B cell (primary cell): Measurements from ENCODE around the gene HDDC3. TPM values are rescaled to one million over a fixed set of nuclear protein-coding genes. Genes with fewer than 3 reads are reported as not detected.

Experiments used
- ATAC-seq: fragments of 200-7000 bp; cut with Tn5 transposase; one replicate; pipeline ENCODE4 v1.10.0; 2021; ENCODE audit warnings: low read depth, mild to moderate bottlenecking, moderate number of reproducible peaks, moderate library complexity
- CTCF ChIA-PET: fragments of 350-600 bp; sonication (Branson Sonifier 250); formaldehyde crosslinking; loops from one replicate; lab custom pipeline; 2021; ENCODE audit warnings: antibody characterized with exemption, inconsistent platforms; lab: Charles Lee
- POLR2A ChIA-PET: fragments of 350-600 bp; sonication (Branson Sonifier 250); formaldehyde crosslinking; loops from one replicate; lab custom pipeline; 2021; ENCODE audit warnings: antibody characterized with exemption; lab: Charles Lee
- DNase-seq: peaks from one replicate; pipeline ENCODE4 v3.0.0; 2013
- H2AFZ ChIP-seq: 2 replicates; pipeline ENCODE4 v1.6.1; 2012; ENCODE audit warnings: mild to moderate bottlenecking, low read depth, low read length; ENCODE audit not compliant: insufficient read depth, poor library complexity, severe bottlenecking
- H3K27ac ChIP-seq, 2 donors: 1 replicate in 1 of 2; 2 replicates in 1 of 2; pipeline ENCODE4 v1.5.1; 2012 to 2013; ENCODE audit warnings: low read length in 2 of 2, mild to moderate bottlenecking in 2 of 2, moderate library complexity in 1 of 2
- H3K27me3 ChIP-seq, 4 experiments: fragments of 200-600 bp in 1 of 4; sonication (generic) in 1 of 4; replicated peaks in 1 of 4; 1 replicate in 2 of 4; 2 replicates in 2 of 4; pipeline versions ENCODE4 v1.6.1 to v1.7.0; 2013 to 2016; ENCODE audit warnings: low read length in 3 of 4, mild to moderate bottlenecking in 2 of 4, mixed read lengths in 1 of 4, moderate library complexity in 1 of 4; ENCODE audit not compliant: insufficient read depth in 4 of 4, control insufficient read depth in 3 of 4; ENCODE audit errors: control extremely low read depth in 1 of 4
- H3K36me3 ChIP-seq, 2 experiments: replicated peaks in 1 of 2; 1 replicate in 1 of 2; 2 replicates in 1 of 2; pipeline versions ENCODE4 v1.6.1 to v1.7.1; 2013; ENCODE audit warnings: low read length in 1 of 2; ENCODE audit not compliant: insufficient read depth in 2 of 2, control insufficient read depth in 1 of 2; ENCODE audit errors: control extremely low read depth in 1 of 2, extremely low read depth in 1 of 2
- H3K4me1 ChIP-seq, 2 donors: fragments of 200-600 bp in 1 of 2; sonication (generic) in 1 of 2; 1 replicate in 1 of 2; 2 replicates in 1 of 2; pipeline versions ENCODE4 v1.5.1 to v1.6.1; 2013 to 2017; ENCODE audit warnings: low read length in 2 of 2; ENCODE audit not compliant: control insufficient read depth in 2 of 2, insufficient read depth in 2 of 2
- H3K4me2 ChIP-seq: replicated peaks from 2 replicates; pipeline ENCODE3; 2012; ENCODE audit warnings: mild to moderate bottlenecking, low read depth, low read length; ENCODE audit not compliant: poor library complexity, severe bottlenecking
- H3K4me3 ChIP-seq, 5 experiments: fragments of 200-600 bp in 1 of 5; sonication (generic) in 1 of 5; 1 replicate in 3 of 5; 2 replicates in 2 of 5; pipeline versions ENCODE4 v1.5.1 to v1.7.0; 2011 to 2016; ENCODE audit warnings: low read length in 4 of 5, mild to moderate bottlenecking in 4 of 5, low read depth in 2 of 5, control low read depth in 1 of 5, moderate library complexity in 1 of 5; ENCODE audit not compliant: insufficient read depth in 1 of 5; ENCODE audit errors: control extremely low read depth in 1 of 5, extremely low read depth in 1 of 5
- H3K79me2 ChIP-seq: fragments of 200-600 bp; sonication (generic); one replicate; pipeline ENCODE4 v1.6.0; 2016; ENCODE audit warnings: low read length; ENCODE audit not compliant: control insufficient read depth, insufficient read depth
- H3K9ac ChIP-seq: fragments of 200-600 bp; sonication (generic); 2 replicates; pipeline ENCODE4 v1.6.1; 2017; ENCODE audit warnings: mild to moderate bottlenecking, low read length, moderate library complexity
- H3K9me3 ChIP-seq, 3 donors: one replicate each; pipeline versions ENCODE4 v1.6.1 to v1.7.1; 2013; ENCODE audit warnings: low read length in 2 of 3; ENCODE audit not compliant: control insufficient read depth in 2 of 3, insufficient read depth in 1 of 3; ENCODE audit errors: control extremely low read depth in 1 of 3
- H4K20me1 ChIP-seq: 2 replicates; pipeline ENCODE4 v1.6.0; 2012; ENCODE audit warnings: mild to moderate bottlenecking, low read length; ENCODE audit not compliant: insufficient read depth, control insufficient read depth, poor library complexity, severe bottlenecking
- H3K27ac Mint-ChIP-seq: one replicate; pipeline ENCODE4 v1.8.0; 2021; ENCODE audit warnings: mixed read lengths
- H3K27me3 Mint-ChIP-seq: one replicate; pipeline ENCODE4 v1.8.0; 2021; ENCODE audit warnings: mixed read lengths
- H3K4me1 Mint-ChIP-seq: one replicate; pipeline ENCODE4 v1.8.0; 2021; ENCODE audit warnings: mixed read lengths
- H3K4me3 Mint-ChIP-seq: one replicate; pipeline ENCODE4 v1.8.0; 2021; ENCODE audit warnings: mixed read lengths
- H3K9me3 Mint-ChIP-seq: one replicate; pipeline ENCODE4 v1.8.0; 2022; ENCODE audit warnings: mixed read lengths; ENCODE audit not compliant: insufficient read depth
- EZH2 ChIP-seq: IDR thresholded peaks from 2 replicates; pipeline ENCODE4 v1.6.1; 2012; ENCODE audit warnings: borderline replicate concordance, low read depth, mild to moderate bottlenecking, moderate library complexity, low read length; ENCODE audit not compliant: insufficient read depth, poor library complexity, severe bottlenecking
- WGBS: methylation state at CpG from one replicate; pipeline ENCODE4 v1.1.5; 2013; ENCODE audit warnings: missing lambda C conversion rate; ENCODE audit not compliant: insufficient coverage; 5-methylcytosine and 5-hydroxymethylcytosine counted together
- intact Hi-C: fragments of 100-400 bp; cut with micrococcal nuclease; formaldehyde crosslinking; loops from one replicate; pipeline ENCODE4 v1.10.0; 2022
- polyA plus RNA-seq: library from polyadenylated mRNA; depleted of rRNA; stranded (reverse); fragments of >200 nt; gene quantifications from 2 replicates; pipeline ENCODE4 v1.2.3, GENCODE V29; 2012
- total RNA-seq, 2 donors: library from RNA; stranded (reverse); fragments of 120-200 nt in 1 of 2; gene quantifications; 1 replicate in 1 of 2; 2 replicates in 1 of 2; pipeline versions ENCODE4 v1.2.3 to v1.2.4, GENCODE V29; 2013 to 2022
- TF ChIP-seq, protein P1 (sequence below): fragments of 200-600 bp; IDR thresholded peaks from one replicate; pipeline ENCODE4 v1.8.0; 2022; ENCODE audit warnings: antibody characterized with exemption, mild to moderate bottlenecking

Gene HDDC3
- total and polyA plus RNA-seq, 2 donors (not counting 1 experiment from before 2014, with no cell fraction given), result 23.9 to 26.8 TPM

DNA sequence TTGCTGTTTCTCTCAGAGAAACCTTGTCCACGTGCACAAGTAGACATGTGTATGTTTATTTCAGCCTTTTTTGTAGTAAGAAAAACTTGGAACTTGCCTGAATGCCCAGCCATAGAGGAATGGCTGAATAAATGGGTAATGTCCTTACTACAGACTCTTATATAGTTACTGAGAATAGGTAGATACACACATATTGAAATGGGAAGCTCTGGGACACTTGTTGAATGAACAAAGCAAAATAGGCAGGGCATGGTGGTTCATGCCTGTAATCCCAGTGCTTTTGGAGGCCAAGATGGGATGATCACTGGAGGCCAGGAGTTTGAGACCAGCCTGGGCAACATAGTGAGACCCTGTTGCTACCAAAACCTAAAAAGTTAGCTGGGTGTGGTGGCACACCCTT, 4.5 kb upstream of the HDDC3 start:
- CTCF ChIA-PET, result interaction anchor here (1.2 to 9.5 kb wide), 5 partner anchors 18 to 113 kb away, joined by 3 to 260 read pairs (median 7); partner anchors contain the start of genes MAN2A2 and RCCD1
- DNase-seq, result no peak
- no peaks in the 10 kb centered on the region for H3K27me3 Mint-ChIP-seq
- Histone ChIP-seq H3K27me3 (no peaks in the 10 kb centered on the region), H3K79me2 (peaks cover 14% of the 10 kb centered on the region), H3K4me1 (peaks cover 23 to 40% of the 10 kb centered on the region in 2 donors), H3K4me3 (no peak overlapping the region), H2AFZ (no peak overlapping the region), H3K4me2 (no peak overlapping the region), H4K20me1 (peaks cover 9% of the 10 kb centered on the region), H3K9ac (no peak overlapping the region), H3K27ac (no peak overlapping the region), H3K36me3 (peaks cover 3 to 39% of the 10 kb centered on the region in 2 experiments), H3K9me3 (no peaks in the 10 kb centered on the region)
- WGBS, result 100% methylated on average over 1 of the region's 1 CpG
- POLR2A ChIA-PET, result interaction anchor here (1.1 kb wide), 2 partner anchors 17 to 20 kb away, joined by 5 to 9 read pairs; no protein-coding TSS in a partner anchor
- no peaks in the 10 kb centered on the region for H3K9me3 Mint-ChIP-seq
- peaks cover 28% of the 10 kb centered on the region for H3K4me1 Mint-ChIP-seq
- intact Hi-C loops, result loop anchor here (10.0 kb wide), 1 partner anchor 1242 kb away; the partner anchor contains the start of genes PEX11A and WDR93
- peak overlapping the region; percentile 99 for H3K4me3 Mint-ChIP-seq
- TF ChIP-seq, protein P1, sequence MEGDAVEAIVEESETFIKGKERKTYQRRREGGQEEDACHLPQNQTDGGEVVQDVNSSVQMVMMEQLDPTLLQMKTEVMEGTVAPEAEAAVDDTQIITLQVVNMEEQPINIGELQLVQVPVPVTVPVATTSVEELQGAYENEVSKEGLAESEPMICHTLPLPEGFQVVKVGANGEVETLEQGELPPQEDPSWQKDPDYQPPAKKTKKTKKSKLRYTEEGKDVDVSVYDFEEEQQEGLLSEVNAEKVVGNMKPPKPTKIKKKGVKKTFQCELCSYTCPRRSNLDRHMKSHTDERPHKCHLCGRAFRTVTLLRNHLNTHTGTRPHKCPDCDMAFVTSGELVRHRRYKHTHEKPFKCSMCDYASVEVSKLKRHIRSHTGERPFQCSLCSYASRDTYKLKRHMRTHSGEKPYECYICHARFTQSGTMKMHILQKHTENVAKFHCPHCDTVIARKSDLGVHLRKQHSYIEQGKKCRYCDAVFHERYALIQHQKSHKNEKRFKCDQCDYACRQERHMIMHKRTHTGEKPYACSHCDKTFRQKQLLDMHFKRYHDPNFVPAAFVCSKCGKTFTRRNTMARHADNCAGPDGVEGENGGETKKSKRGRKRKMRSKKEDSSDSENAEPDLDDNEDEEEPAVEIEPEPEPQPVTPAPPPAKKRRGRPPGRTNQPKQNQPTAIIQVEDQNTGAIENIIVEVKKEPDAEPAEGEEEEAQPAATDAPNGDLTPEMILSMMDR, result no peak
- no peak for TF ChIP-seq EZH2
- H3K27ac Mint-ChIP-seq, result peak overlapping the region; percentile 50
- ATAC-seq, result no peak
